A673 (cell line): ENCODE measurements around the gene GAPVD1. TPM values are rescaled to one million over a fixed set of nuclear protein-coding genes. Genes with fewer than 3 reads are reported as not detected.

Experiments used
- BruUV-seq: library from RNA; stranded (reverse); fragments of 400-500 nt; replicated peaks from 2 replicates; lab custom pipeline; 2021; lab: Mats Ljungman, UMichigan
- CTCF ChIA-PET: fragments of 300-600 bp; sonication (Branson Sonifier 250); formaldehyde crosslinking; loops from one replicate; lab custom pipeline; 2022; ENCODE audit warnings: antibody characterized with exemption; lab: Charles Lee
- POLR2A ChIA-PET: fragments of 300-600 bp; sonication (Branson Sonifier 250); formaldehyde crosslinking; loops from one replicate; lab custom pipeline; 2022; ENCODE audit warnings: antibody characterized with exemption; ENCODE audit not compliant: low non-redundant PET; lab: Charles Lee
- DNase-seq: peaks from one replicate; pipeline ENCODE4 v3.0.0-alpha.2; 2015; ENCODE audit warnings: low spot score
- H3K27ac ChIP-seq: fragments of 200-600 bp; sonication (generic); 2 replicates; pipeline ENCODE4 v1.5.1; 2016; ENCODE audit warnings: mixed run types, low read depth, mild to moderate bottlenecking, mixed read lengths, antibody characterized with exemption, low read length; ENCODE audit not compliant: poor library complexity, severe bottlenecking
- H3K27me3 ChIP-seq: fragments of 200-600 bp; sonication (generic); replicated peaks from 2 replicates; pipeline ENCODE4 v1.6.1; 2017; ENCODE audit warnings: mixed run types, low read depth, mild to moderate bottlenecking, mixed read lengths, antibody characterized with exemption, low read length; ENCODE audit not compliant: insufficient read depth, poor library complexity
- H3K36me3 ChIP-seq: fragments of 200-600 bp; sonication (generic); 2 replicates; pipeline ENCODE4 v1.6.1; 2016; ENCODE audit warnings: mixed run types, mild to moderate bottlenecking, mixed read lengths, antibody characterized with exemption, low read length; ENCODE audit not compliant: insufficient read depth, poor library complexity, severe bottlenecking
- H3K4me1 ChIP-seq: fragments of 200-600 bp; sonication (generic); 2 replicates; pipeline ENCODE4 v1.6.1; 2017; ENCODE audit warnings: mixed run types, mild to moderate bottlenecking, mixed read lengths, antibody characterized with exemption, low read length; ENCODE audit not compliant: insufficient read depth, poor library complexity, severe bottlenecking
- H3K4me3 ChIP-seq: fragments of 200-600 bp; sonication (generic); 2 replicates; pipeline ENCODE4 v1.5.1; 2016; ENCODE audit warnings: low read depth, mixed run types, mild to moderate bottlenecking, mixed read lengths, low read length; ENCODE audit not compliant: poor library complexity, severe bottlenecking
- H3K9me3 ChIP-seq: fragments of 200-600 bp; sonication (generic); 2 replicates; pipeline ENCODE4 v1.6.1; 2016; ENCODE audit warnings: mixed run types, low read depth, mild to moderate bottlenecking, mixed read lengths, antibody characterized with exemption, low read length; ENCODE audit not compliant: poor library complexity, severe bottlenecking
- CTCF ChIP-seq: fragments of 300-800, 200-600 bp; sonication (generic); conservative IDR thresholded peaks from 2 replicates; pipeline ENCODE4 v1.5.1; 2017; ENCODE audit warnings: low read depth, mild to moderate bottlenecking, antibody characterized with exemption, low read length, moderate library complexity, mixed read lengths
- EZH2 ChIP-seq: fragments of 200-600 bp; sonication (generic); IDR thresholded peaks from 2 replicates; pipeline ENCODE4 v1.6.1; 2017; ENCODE audit warnings: borderline replicate concordance, low read depth, mild to moderate bottlenecking, mixed read lengths, antibody characterized with exemption, low read length; ENCODE audit not compliant: poor library complexity, severe bottlenecking
- intact Hi-C: fragments of 100-400 bp; cut with micrococcal nuclease; formaldehyde crosslinking; loops from one replicate; pipeline ENCODE4 v1.10.0; 2022; ENCODE audit not compliant: unreplicated experiment
- total RNA-seq: library from RNA; stranded (reverse); gene quantifications from 2 replicates; pipeline ENCODE4 v1.2.3, GENCODE V29; 2021

GAPVD1 gene
- total RNA-seq, 1 experiment from 2014 or later, result 55.3 TPM

- no peaks in the 10 kb centered on the region for H3K9me3 ChIP-seq
- no peak for DNase-seq
- intact Hi-C loops, result no loop called here
- H3K4me1 ChIP-seq, result no peaks in the 10 kb centered on the region
- no TSS peak for BruUV-seq
- TF ChIP-seq EZH2 (no peak), CTCF (no peak)
- POLR2A ChIA-PET, result no interaction called here
- no peak overlapping the region for H3K27ac ChIP-seq
- H3K36me3 ChIP-seq, result peaks cover 48% of the 10 kb centered on the region
- CTCF ChIA-PET, result no interaction called here
- no peaks in the 10 kb centered on the region for H3K27me3 ChIP-seq
- no peak overlapping the region for H3K4me3 ChIP-seq
These were observed 68.4 kb downstream of the GAPVD1 start for GRCh38 chr9:125329978-125330377.

DNA sequence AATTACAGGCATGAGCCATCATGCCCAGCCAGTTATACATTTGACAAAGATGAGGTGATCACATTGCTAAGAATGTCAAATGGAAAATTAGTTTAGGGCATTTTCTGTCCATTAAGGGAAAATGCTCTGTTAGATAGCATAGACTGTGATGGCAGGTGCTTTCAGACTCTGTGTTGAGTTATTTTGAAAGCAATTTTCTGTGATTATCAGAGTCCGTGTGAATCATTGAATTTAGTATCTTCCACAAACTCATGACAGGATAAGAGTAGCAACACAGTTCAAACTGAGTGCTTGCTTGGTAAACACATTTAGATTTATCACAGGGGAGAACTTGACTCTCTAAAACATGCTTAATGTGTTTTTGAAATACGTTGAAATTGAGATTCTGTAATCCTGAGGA, 69.0 kb downstream of the GAPVD1 start:
- ChIA-PET POLR2A (interaction anchor here (0.6 kb wide), 1 partner anchor 850 kb away, joined by 3 read pairs; no protein-coding TSS in a partner anchor), CTCF (no interaction called here)

DNA sequence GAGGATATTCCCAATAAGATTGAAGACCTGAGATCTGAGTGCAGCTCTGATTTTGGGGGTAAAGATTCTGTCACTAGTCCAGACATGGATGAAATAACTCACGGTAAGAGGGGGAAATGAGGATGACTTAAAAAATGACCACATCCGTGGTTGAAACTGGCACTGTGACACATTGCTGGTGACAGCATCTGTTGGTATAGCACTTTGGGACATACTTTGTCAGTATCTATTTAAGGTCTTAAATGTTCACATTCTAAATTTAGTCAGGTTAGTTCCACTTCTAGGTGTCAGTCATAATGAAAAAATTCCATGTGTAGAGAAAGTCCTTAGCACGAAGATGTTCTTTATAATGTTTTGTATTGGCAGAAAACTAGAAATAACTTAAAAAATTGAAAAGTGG, 70.9 kb downstream of the GAPVD1 start:
- CTCF ChIA-PET, result no interaction called here
- no peak overlapping the region for H3K4me3 ChIP-seq
- H3K9me3 ChIP-seq, result no peaks in the 10 kb centered on the region
- no peak for TF ChIP-seq EZH2
- TF ChIP-seq CTCF, result no peak
- intact Hi-C loops, result no loop called here
- H3K27me3 ChIP-seq, result no peaks in the 10 kb centered on the region
- BruUV-seq, result no TSS peak
- DNase-seq, result no peak
- H3K36me3 ChIP-seq, result peaks cover 44% of the 10 kb centered on the region
- POLR2A ChIA-PET, result no interaction called here
- no peak overlapping the region for H3K27ac ChIP-seq
- no peaks in the 10 kb centered on the region for H3K4me1 ChIP-seq

More for the DNA sequence above, 69.0 kb downstream of the GAPVD1 start:
- BruUV-seq, result no TSS peak
- H3K4me1 ChIP-seq, result no peaks in the 10 kb centered on the region
- no peak for DNase-seq
- TF ChIP-seq EZH2, result no peak
- TF ChIP-seq CTCF, result no peak
- H3K36me3 ChIP-seq, result peaks cover 47% of the 10 kb centered on the region
- H3K4me3 ChIP-seq, result no peak overlapping the region
- no peaks in the 10 kb centered on the region for H3K9me3 ChIP-seq
- H3K27me3 ChIP-seq, result no peaks in the 10 kb centered on the region
- H3K27ac ChIP-seq, result no peak overlapping the region
- intact Hi-C loops, result no loop called here
